ENCODE data around the gene NSUN3.
"Not testable (repeated sequence)": the region's sequence is repeated elsewhere in the genome, so short reads cannot be mapped to it uniquely, and the experiment has no call there.

The NSUN3 gene

DNA sequence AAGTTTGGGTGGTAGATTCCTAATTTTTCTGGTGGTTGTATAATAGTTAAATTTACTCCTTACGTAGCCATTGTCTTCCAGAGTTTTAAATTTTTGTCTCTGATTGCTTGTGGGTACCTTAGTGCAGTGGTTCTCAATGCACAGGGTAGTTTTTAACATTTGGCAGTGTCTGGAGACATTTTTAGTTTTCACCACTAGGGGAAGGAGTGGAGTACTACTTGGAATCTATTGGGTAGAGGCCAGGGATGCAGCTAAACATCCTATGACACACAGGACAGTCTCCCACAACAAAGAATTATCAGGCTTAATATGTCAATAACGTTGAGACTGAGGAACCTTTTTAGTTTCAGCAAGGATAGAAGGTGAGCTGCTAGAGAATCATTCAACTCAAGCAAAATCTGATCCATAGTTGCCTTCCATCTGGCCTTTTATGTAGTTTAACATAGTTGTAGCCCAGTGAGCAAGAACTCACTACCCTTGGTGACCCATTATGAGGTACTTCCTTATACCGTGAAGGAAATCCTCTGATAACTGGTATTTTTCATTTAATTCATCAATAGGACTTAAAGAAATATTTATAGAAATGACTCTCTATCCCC, 25.9 kb upstream of the NSUN3 start:
- DNase-seq (ENCODE audit: extremely low read depth, low read depth), result no peak
- TF ChIP-seq, protein P1, sequence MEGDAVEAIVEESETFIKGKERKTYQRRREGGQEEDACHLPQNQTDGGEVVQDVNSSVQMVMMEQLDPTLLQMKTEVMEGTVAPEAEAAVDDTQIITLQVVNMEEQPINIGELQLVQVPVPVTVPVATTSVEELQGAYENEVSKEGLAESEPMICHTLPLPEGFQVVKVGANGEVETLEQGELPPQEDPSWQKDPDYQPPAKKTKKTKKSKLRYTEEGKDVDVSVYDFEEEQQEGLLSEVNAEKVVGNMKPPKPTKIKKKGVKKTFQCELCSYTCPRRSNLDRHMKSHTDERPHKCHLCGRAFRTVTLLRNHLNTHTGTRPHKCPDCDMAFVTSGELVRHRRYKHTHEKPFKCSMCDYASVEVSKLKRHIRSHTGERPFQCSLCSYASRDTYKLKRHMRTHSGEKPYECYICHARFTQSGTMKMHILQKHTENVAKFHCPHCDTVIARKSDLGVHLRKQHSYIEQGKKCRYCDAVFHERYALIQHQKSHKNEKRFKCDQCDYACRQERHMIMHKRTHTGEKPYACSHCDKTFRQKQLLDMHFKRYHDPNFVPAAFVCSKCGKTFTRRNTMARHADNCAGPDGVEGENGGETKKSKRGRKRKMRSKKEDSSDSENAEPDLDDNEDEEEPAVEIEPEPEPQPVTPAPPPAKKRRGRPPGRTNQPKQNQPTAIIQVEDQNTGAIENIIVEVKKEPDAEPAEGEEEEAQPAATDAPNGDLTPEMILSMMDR (IDR thresholded peaks at IDR 0.05; ENCODE audit: low read depth, low read length), result peak; percentile 35

DNA sequence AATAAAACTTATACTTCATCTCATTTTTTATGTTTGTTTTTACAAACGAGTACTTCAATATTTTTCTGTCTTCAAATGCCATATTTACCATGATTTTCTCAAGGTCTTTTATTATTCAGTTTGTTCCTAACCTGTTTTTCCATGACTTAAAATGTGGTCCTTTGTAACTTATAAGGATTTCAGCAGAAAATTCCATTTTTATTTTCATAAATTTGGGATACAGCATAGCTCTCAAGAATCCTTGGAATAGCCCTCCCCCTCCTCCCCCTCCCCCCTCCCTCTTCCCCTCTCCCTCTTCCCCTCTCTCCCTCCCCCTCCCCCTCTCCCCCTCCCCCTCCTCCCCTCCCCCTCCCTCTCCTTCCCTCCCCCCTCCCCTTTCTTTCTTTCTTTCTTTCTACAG, 19.6 kb upstream of the NSUN3 start:
- TF ChIP-seq, protein P1 (IDR thresholded peaks at IDR 0.05; ENCODE audit: low read depth, low read length), result no peak
- DNase-seq (ENCODE audit: extremely low read depth, low read depth), result no peak

DNA sequence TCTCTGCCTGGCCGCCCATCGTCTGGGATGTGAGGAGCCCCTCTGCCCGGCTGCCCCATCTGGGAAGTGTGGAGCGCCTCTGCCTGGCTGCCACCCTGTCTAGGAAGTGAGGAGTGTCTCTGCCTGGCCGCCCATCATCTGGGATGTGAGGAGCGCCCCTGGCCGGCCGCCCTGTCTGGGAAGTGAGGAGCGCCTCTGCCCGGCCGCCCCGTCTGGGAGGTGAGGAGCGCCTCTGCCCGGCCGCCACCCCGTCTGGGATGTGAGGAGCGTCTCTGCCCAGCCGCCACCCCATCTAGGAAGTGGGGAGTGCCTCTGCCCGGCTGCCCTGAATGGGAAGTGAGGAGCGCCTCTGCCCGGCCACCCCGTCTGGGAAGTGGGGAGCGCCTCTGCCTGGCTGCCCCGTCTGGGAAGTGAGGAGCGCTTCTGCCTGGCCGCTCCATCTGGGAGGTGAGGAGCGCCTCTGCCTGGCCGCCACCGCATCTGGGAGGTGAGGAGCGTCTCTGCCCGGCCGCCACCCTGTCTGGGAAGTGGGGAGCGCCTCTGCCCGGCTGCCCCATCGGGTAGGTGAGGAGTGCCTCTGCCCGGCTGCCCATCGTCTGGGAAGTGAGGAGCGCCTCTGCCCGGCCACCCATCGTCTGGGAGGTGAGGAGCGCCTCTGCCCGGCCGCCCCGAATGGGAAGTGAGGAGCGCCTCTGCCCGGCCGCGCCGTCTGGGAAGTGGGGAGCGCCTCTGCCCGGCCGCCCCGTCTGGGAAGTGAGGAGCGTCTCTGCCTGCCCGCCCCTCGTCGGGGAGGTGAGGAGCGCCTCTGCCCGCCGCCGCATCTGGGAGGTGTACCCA, 18.5 kb upstream of the NSUN3 start:
- DNase-seq (ENCODE audit: extremely low read depth, low read depth), result not testable (repeated sequence)

- DNase-seq (ENCODE audit: extremely low read depth, low read depth), result no peak
- TF ChIP-seq, protein P1 (IDR thresholded peaks at IDR 0.05; ENCODE audit: low read depth, low read length), result no peak
Measured at GRCh38 chr3:94046533-94046932, 16.3 kb upstream of the NSUN3 start.

- TF ChIP-seq, protein P1 (IDR thresholded peaks at IDR 0.05; ENCODE audit: low read depth, low read length), result no peak
- no peak for DNase-seq (ENCODE audit: extremely low read depth, low read depth)
Measured at GRCh38 chr3:94049267-94049666, 13.6 kb upstream of the NSUN3 start.

- TF ChIP-seq, protein P1 (IDR thresholded peaks at IDR 0.05; ENCODE audit: low read depth, low read length), result no peak
- no peak for DNase-seq (ENCODE audit: extremely low read depth, low read depth)
Measured at GRCh38 chr3:94050546-94050945, 12.3 kb upstream of the NSUN3 start.

- TF ChIP-seq, protein P1 (IDR thresholded peaks at IDR 0.05; ENCODE audit: low read depth, low read length), result no peak
- no peak for DNase-seq (ENCODE audit: extremely low read depth, low read depth)
Measured at GRCh38 chr3:94061297-94061696, 1.6 kb upstream of the NSUN3 start.

Data from AG09319 (cell line).